Activated B cell treated with CpG ODN at 0.5 μM for 24 hours (primary cell): Measurements from ENCODE around the gene WDR36. TPM values are rescaled to one million over a fixed set of nuclear protein-coding genes. Genes with fewer than 3 reads are reported as not detected.

Experiments used
- ATAC-seq: fragments of 200-7000 bp; cut with Tn5 transposase; one replicate; pipeline ENCODE4 v1.10.0; 2021; ENCODE audit warnings: low read depth, mild to moderate bottlenecking, moderate library complexity
- CTCF ChIA-PET: fragments of 350-600 bp; sonication (Branson Sonifier 250); formaldehyde crosslinking; loops from one replicate; lab custom pipeline; 2021; ENCODE audit warnings: antibody characterized with exemption; lab: Charles Lee
- POLR2A ChIA-PET: fragments of 350-600 bp; sonication (Branson Sonifier 250); formaldehyde crosslinking; loops from one replicate; lab custom pipeline; 2021; ENCODE audit warnings: antibody characterized with exemption; lab: Charles Lee
- DNase-seq: peaks from one replicate; pipeline ENCODE4 v3.0.0; 2022
- H3K27ac Mint-ChIP-seq: one replicate; pipeline ENCODE4 v1.8.0; 2020; ENCODE audit warnings: mixed read lengths
- H3K27me3 Mint-ChIP-seq: one replicate; pipeline ENCODE4 v1.8.0; 2021; ENCODE audit warnings: mixed read lengths
- H3K36me3 Mint-ChIP-seq: one replicate; pipeline ENCODE4 v1.8.0; 2021; ENCODE audit warnings: low read depth, mixed read lengths
- H3K4me1 Mint-ChIP-seq: one replicate; pipeline ENCODE4 v1.8.0; 2021; ENCODE audit warnings: mixed read lengths
- H3K4me3 Mint-ChIP-seq: one replicate; pipeline ENCODE4 v1.8.0; 2020; ENCODE audit warnings: mild to moderate bottlenecking, mixed read lengths
- H3K9me3 Mint-ChIP-seq: one replicate; pipeline ENCODE4 v1.8.0; 2020; ENCODE audit warnings: mixed read lengths
- CTCF ChIP-seq: fragments of 200-600 bp; IDR thresholded peaks from one replicate; pipeline ENCODE4 v1.8.0; 2022; ENCODE audit warnings: antibody characterized with exemption, mild to moderate bottlenecking
- intact Hi-C: fragments of 100-400 bp; cut with micrococcal nuclease; formaldehyde crosslinking; loops from one replicate; pipeline ENCODE4 v1.15.1; 2024
- total RNA-seq: library from RNA; stranded (reverse); gene quantifications from 2 replicates; pipeline ENCODE4 v1.2.3, GENCODE V29; 2022

Gene WDR36
- total RNA-seq, 1 donor from 2014 or later, result 48.6 TPM

GRCh38 chr5:111159845-111160244 is 67.7 kb downstream of the WDR36 start:
- H3K27ac Mint-ChIP-seq, result no peak overlapping the region
- intact Hi-C loops, result loop anchor here (5.0 kb wide), 1 partner anchor 1002 kb away; no protein-coding TSS in a partner anchor
- TF ChIP-seq CTCF, result no peak
- H3K9me3 Mint-ChIP-seq, result no peaks in the 10 kb centered on the region
- ChIA-PET CTCF (no interaction called here), POLR2A (no interaction called here)
- H3K27me3 Mint-ChIP-seq, result peaks cover 9% of the 10 kb centered on the region
- ATAC-seq, result no peak
- H3K4me1 Mint-ChIP-seq, result no peaks in the 10 kb centered on the region
- no peak for DNase-seq
- H3K4me3 Mint-ChIP-seq, result no peak overlapping the region
- no peaks in the 10 kb centered on the region for H3K36me3 Mint-ChIP-seq

- Mint-ChIP-seq H3K27me3 (peaks cover 3% of the 10 kb centered on the region), H3K9me3 (no peaks in the 10 kb centered on the region), H3K27ac (no peak overlapping the region), H3K4me1 (no peaks in the 10 kb centered on the region), H3K36me3 (no peaks in the 10 kb centered on the region), H3K4me3 (no peak overlapping the region)
- TF ChIP-seq CTCF, result no peak
- intact Hi-C loops, result no loop called here
- POLR2A ChIA-PET, result no interaction called here
- no peak for ATAC-seq
- CTCF ChIA-PET, result interaction anchor here (0.6 to 1.0 kb wide), 2 partner anchors 116 kb away, joined by 3 read pairs; no protein-coding TSS in a partner anchor
- DNase-seq, result no peak
These were observed 70.9 kb downstream of the WDR36 start for GRCh38 chr5:111163000-111163399.

- Mint-ChIP-seq H3K4me3 (no peak overlapping the region), H3K27me3 (no peaks in the 10 kb centered on the region), H3K27ac (no peak overlapping the region), H3K9me3 (no peaks in the 10 kb centered on the region), H3K36me3 (no peaks in the 10 kb centered on the region), H3K4me1 (no peaks in the 10 kb centered on the region)
- TF ChIP-seq CTCF, result no peak
- DNase-seq (no peak), ATAC-seq (no peak)
- ChIA-PET POLR2A (no interaction called here), CTCF (no interaction called here)
- intact Hi-C loops, result loop anchor here (1.0 kb wide), 1 partner anchor 14 kb away; no protein-coding TSS in a partner anchor
These were observed 72.9 kb downstream of the WDR36 start for GRCh38 chr5:111165058-111165457.

- no peak overlapping the region for H3K27ac Mint-ChIP-seq
- no peak for TF ChIP-seq CTCF
- H3K36me3 Mint-ChIP-seq, result no peaks in the 10 kb centered on the region
- POLR2A ChIA-PET, result no interaction called here
- ATAC-seq, result no peak
- H3K27me3 Mint-ChIP-seq, result no peaks in the 10 kb centered on the region
- H3K4me3 Mint-ChIP-seq, result no peak overlapping the region
- CTCF ChIA-PET, result no interaction called here
- no peaks in the 10 kb centered on the region for H3K9me3 Mint-ChIP-seq
- intact Hi-C loops, result no loop called here
- no peaks in the 10 kb centered on the region for H3K4me1 Mint-ChIP-seq
- no peak for DNase-seq
These were observed 75.4 kb downstream of the WDR36 start for GRCh38 chr5:111167551-111167950.

- DNase-seq (no peak), ATAC-seq (no peak)
- H3K4me3 Mint-ChIP-seq, result no peak overlapping the region
- no peak overlapping the region for H3K27ac Mint-ChIP-seq
- POLR2A ChIA-PET, result no interaction called here
- H3K36me3 Mint-ChIP-seq, result no peaks in the 10 kb centered on the region
- H3K4me1 Mint-ChIP-seq, result no peaks in the 10 kb centered on the region
- TF ChIP-seq CTCF, result no peak
- intact Hi-C loops, result no loop called here
- CTCF ChIA-PET, result no interaction called here
- H3K27me3 Mint-ChIP-seq, result peaks cover 2% of the 10 kb centered on the region
- no peaks in the 10 kb centered on the region for H3K9me3 Mint-ChIP-seq
These were observed 76.5 kb downstream of the WDR36 start for GRCh38 chr5:111168608-111169007.
